Liver (tissue), 9 donors: ENCODE measurements around the gene FGFRL1. TPM values are rescaled to one million over a fixed set of nuclear protein-coding genes. Genes with fewer than 3 reads are reported as not detected.
A peak's percentile ranks its signal among the peaks of the same experiment; 100 is the strongest.

Source experiments
- DNase-seq: peaks from one replicate; pipeline ENCODE4 v3.0.0-alpha.2; 2017; ENCODE audit warnings: low spot score
- H3K27ac ChIP-seq, 2 donors: one replicate each; pipeline ENCODE4 v1.7.0; 2013; ENCODE audit warnings: inconsistent platforms in 2 of 2, low read length in 2 of 2, control low read depth in 1 of 2, low read depth in 1 of 2, mild to moderate bottlenecking in 1 of 2
- H3K27me3 ChIP-seq, 4 donors: one replicate each; pipeline versions ENCODE4 v1.6.1 to v1.7.0; 2013; ENCODE audit warnings: low read length in 3 of 4, inconsistent platforms in 1 of 4, mild to moderate bottlenecking in 1 of 4, moderate library complexity in 1 of 4; ENCODE audit not compliant: control insufficient read depth in 4 of 4, insufficient read depth in 4 of 4
- H3K36me3 ChIP-seq, 4 donors: one replicate each; pipeline versions ENCODE4 v1.6.1 to v1.7.0; 2013; ENCODE audit warnings: low read length in 3 of 4, mild to moderate bottlenecking in 3 of 4, low read depth in 1 of 4, moderate library complexity in 1 of 4; ENCODE audit not compliant: control insufficient read depth in 4 of 4, insufficient read depth in 3 of 4
- H3K4me1 ChIP-seq, 4 donors: one replicate each; pipeline versions ENCODE4 v1.6.1 to v1.7.0; 2013; ENCODE audit warnings: low read length in 3 of 4, mild to moderate bottlenecking in 3 of 4, moderate library complexity in 1 of 4; ENCODE audit not compliant: control insufficient read depth in 4 of 4, insufficient read depth in 4 of 4
- H3K4me3 ChIP-seq, 3 donors: one replicate each; pipeline versions ENCODE4 v1.6.1 to v1.7.0; 2013; ENCODE audit warnings: low read length in 3 of 3, control low read depth in 1 of 3, low read depth in 1 of 3, mild to moderate bottlenecking in 1 of 3
- H3K9ac ChIP-seq, 2 donors: one replicate each; pipeline ENCODE4 v1.7.0; 2013; ENCODE audit warnings: low read length in 2 of 2, mild to moderate bottlenecking in 2 of 2, moderate library complexity in 2 of 2, control low read depth in 1 of 2, low read depth in 1 of 2
- H3K9me3 ChIP-seq, 4 donors: one replicate each; pipeline versions ENCODE4 v1.6.1 to v1.7.0; 2013; ENCODE audit warnings: low read length in 3 of 4; ENCODE audit not compliant: control insufficient read depth in 4 of 4
- ATF3 ChIP-seq: IDR thresholded peaks from 2 replicates; pipeline ENCODE4 v1.6.1; 2016; ENCODE audit warnings: antibody characterized with exemption
- EGR1 ChIP-seq, 2 donors: IDR thresholded peaks; 2 replicates each; pipeline ENCODE4 v1.6.1; 2016 to 2018; ENCODE audit warnings: antibody characterized with exemption in 2 of 2, low read depth in 2 of 2
- FOXA1 ChIP-seq: IDR thresholded peaks from 2 replicates; pipeline ENCODE4 v1.6.1; 2016; ENCODE audit warnings: antibody characterized with exemption
- GABPA ChIP-seq, 2 donors: IDR thresholded peaks in 1 of 2; conservative IDR thresholded peaks in 1 of 2; 2 replicates each; pipeline ENCODE4 v1.6.1; 2016; ENCODE audit warnings: antibody characterized with exemption in 2 of 2, mild to moderate bottlenecking in 1 of 2, moderate library complexity in 1 of 2
- HNF4A ChIP-seq, 2 donors: conservative IDR thresholded peaks; 2 replicates each; pipeline ENCODE4 v1.6.1; 2016; ENCODE audit warnings: antibody characterized with exemption in 2 of 2, mild to moderate bottlenecking in 2 of 2
- HNF4G ChIP-seq: IDR thresholded peaks from 2 replicates; pipeline ENCODE4 v1.6.1; 2016; ENCODE audit warnings: antibody characterized with exemption
- NR2F2 ChIP-seq: IDR thresholded peaks from 2 replicates; pipeline ENCODE4 v1.6.1; 2016; ENCODE audit warnings: antibody characterized with exemption
- REST ChIP-seq: IDR thresholded peaks from 2 replicates; pipeline ENCODE4 v1.6.1; 2016; ENCODE audit warnings: antibody characterized with exemption, mild to moderate bottlenecking
- RXRA ChIP-seq, 2 donors: IDR thresholded peaks; 2 replicates each; pipeline ENCODE4 v1.6.1; 2017 to 2018; ENCODE audit warnings: antibody characterized with exemption in 2 of 2, mild to moderate bottlenecking in 1 of 2
- YY1 ChIP-seq: IDR thresholded peaks from 2 replicates; pipeline ENCODE4 v1.6.1; 2016; ENCODE audit warnings: antibody characterized with exemption, mild to moderate bottlenecking
- ZBTB33 ChIP-seq: IDR thresholded peaks from 2 replicates; pipeline ENCODE4 v1.6.1; 2016; ENCODE audit warnings: antibody characterized with exemption
- whole genome bisulfite sequencing: extraction: QIAGEN DNeasy Blood & Tissue Kit; methylation state at CpG from one replicate; pipeline ENCODE4 v1.1.7; 2013; 5-methylcytosine and 5-hydroxymethylcytosine counted together
- polyA plus RNA-seq, 2 donors: library from polyadenylated mRNA; stranded (reverse) in 1 of 2; unstranded in 1 of 2; fragments of 200-250 nt in 1 of 2; fragments of >200 nt in 1 of 2; fragmentation: Nextera tagmentation in 1 of 2; extraction: Ambion mirVana in 1 of 2; gene quantifications; one replicate each; pipeline versions ENCODE4 v1.2.1 to v1.2.3, GENCODE V29; 2013 to 2015
- total RNA-seq, 2 donors: library from RNA; depleted of rRNA; stranded (reverse); fragments of >200 nt; gene quantifications; one replicate each; pipeline ENCODE4 v1.2.3, GENCODE V29; 2014
- donor health status: healthy.
- donor health status: healthy.
- donor health status: healthy.
- donor health status: healthy.
- donor health status: healthy.

The FGFRL1 gene
- total and polyA plus RNA-seq, 4 donors: 14.2 to 49.1 (median 22.4) TPM

GRCh38 chr4:1006856-1007255 is 4.6 kb upstream of the FGFRL1 start:
- Histone ChIP-seq H3K36me3 (no peaks in the 10 kb centered on the region), H3K9ac (no peak overlapping the region), H3K4me1 (peaks cover 15 to 38% (median 28%) of the 10 kb centered on the region in 4 donors), H3K4me3 (no peak overlapping the region), H3K9me3 (no peaks in the 10 kb centered on the region), H3K27ac (no peak overlapping the region), H3K27me3 (no peaks in the 10 kb centered on the region)
- TF ChIP-seq GABPA (IDR thresholded peaks at IDR 0.05 in 1 of 2, conservative IDR thresholded peaks at IDR 0.05 in 1 of 2) (no peak), NR2F2 (no peak), HNF4A (conservative IDR thresholded peaks at IDR 0.05) (no peak), REST (no peak), RXRA (IDR thresholded peaks at IDR 0.05) (no peak), ZBTB33 (no peak), YY1 (no peak), HNF4G (no peak), FOXA1 (no peak), EGR1 (IDR thresholded peaks at IDR 0.05; ENCODE audit: low read depth in 2 of 2) (no peak)
- no peak for DNase-seq
- WGBS: 94% methylated on average over 5 of the region's 5 CpGs

- TF ChIP-seq GABPA (IDR thresholded peaks at IDR 0.05 in 1 of 2, conservative IDR thresholded peaks at IDR 0.05 in 1 of 2) (no peak), ATF3 (no peak), NR2F2 (no peak)
- H3K4me3 ChIP-seq: peak overlapping the region in 2 of 3 donors; percentile 51 to 68
- H3K27me3 ChIP-seq: no peaks in the 10 kb centered on the region
- 9% methylated on average over 36 of the region's 36 CpGs for WGBS
- no peaks in the 10 kb centered on the region for H3K9me3 ChIP-seq
- H3K9ac ChIP-seq: no peak overlapping the region
- H3K27ac ChIP-seq: no peak overlapping the region
- H3K36me3 ChIP-seq: peaks cover 0 to 4% (median 0%) of the 10 kb centered on the region in 4 donors
- peak; percentile 51 for DNase-seq
- H3K4me1 ChIP-seq: peaks cover 22 to 35% (median 30%) of the 10 kb centered on the region in 4 donors
These were observed 2.4 kb upstream of the FGFRL1 start for GRCh38 chr4:1008840-1009541.
